Glutamatergic neuron (in vitro differentiated cells): ENCODE measurements around the gene ANGEL1. TPM values are rescaled to one million over a fixed set of nuclear protein-coding genes. Genes with fewer than 3 reads are reported as not detected.

ENCODE experiments used
- DNase-seq: peaks from one replicate; pipeline ENCODE4 v3.0.0; 2022
- H3K27ac Mint-ChIP-seq: one replicate; pipeline ENCODE4 v1.8.0; 2020; ENCODE audit warnings: mild to moderate bottlenecking, mixed read lengths, inconsistent platforms; ENCODE audit not compliant: unreplicated experiment
- H3K27me3 Mint-ChIP-seq: one replicate; pipeline ENCODE4 v1.8.0; 2020; ENCODE audit warnings: mild to moderate bottlenecking, moderate library complexity, mixed read lengths, inconsistent platforms; ENCODE audit not compliant: unreplicated experiment
- H3K36me3 Mint-ChIP-seq: one replicate; pipeline ENCODE4 v1.8.0; 2020; ENCODE audit warnings: mild to moderate bottlenecking, mixed read lengths, inconsistent platforms; ENCODE audit not compliant: unreplicated experiment
- H3K4me1 Mint-ChIP-seq: one replicate; pipeline ENCODE4 v1.8.0; 2020; ENCODE audit warnings: mild to moderate bottlenecking, low read depth, mixed read lengths, inconsistent platforms; ENCODE audit not compliant: unreplicated experiment
- H3K4me3 Mint-ChIP-seq: one replicate; pipeline ENCODE4 v1.8.0; 2020; ENCODE audit warnings: mild to moderate bottlenecking, mixed read lengths, inconsistent platforms; ENCODE audit not compliant: unreplicated experiment
- H3K9me3 Mint-ChIP-seq: one replicate; pipeline ENCODE4 v1.8.0; 2020; ENCODE audit warnings: mild to moderate bottlenecking, moderate library complexity, mixed read lengths, inconsistent platforms; ENCODE audit not compliant: unreplicated experiment
- total RNA-seq: library from RNA; stranded (reverse); fragmentation: NEBNext Ultra II Directional; extraction: Animal tissue kit (Norgen Biotek cat#: 25700); gene quantifications from one replicate; pipeline ENCODE4 v1.2.1, GENCODE V29; 2021; ENCODE audit not compliant: unreplicated experiment
- TF ChIP-seq, protein P1 (sequence below): fragments of 200-600 bp; sonication (generic); IDR thresholded peaks from one replicate; pipeline ENCODE4 v1.5.0; 2021; ENCODE audit not compliant: partially characterized antibody, unreplicated experiment

ANGEL1 gene
- total RNA-seq, 1 donor from 2014 or later: 13.6 TPM

- TF ChIP-seq, protein P1, sequence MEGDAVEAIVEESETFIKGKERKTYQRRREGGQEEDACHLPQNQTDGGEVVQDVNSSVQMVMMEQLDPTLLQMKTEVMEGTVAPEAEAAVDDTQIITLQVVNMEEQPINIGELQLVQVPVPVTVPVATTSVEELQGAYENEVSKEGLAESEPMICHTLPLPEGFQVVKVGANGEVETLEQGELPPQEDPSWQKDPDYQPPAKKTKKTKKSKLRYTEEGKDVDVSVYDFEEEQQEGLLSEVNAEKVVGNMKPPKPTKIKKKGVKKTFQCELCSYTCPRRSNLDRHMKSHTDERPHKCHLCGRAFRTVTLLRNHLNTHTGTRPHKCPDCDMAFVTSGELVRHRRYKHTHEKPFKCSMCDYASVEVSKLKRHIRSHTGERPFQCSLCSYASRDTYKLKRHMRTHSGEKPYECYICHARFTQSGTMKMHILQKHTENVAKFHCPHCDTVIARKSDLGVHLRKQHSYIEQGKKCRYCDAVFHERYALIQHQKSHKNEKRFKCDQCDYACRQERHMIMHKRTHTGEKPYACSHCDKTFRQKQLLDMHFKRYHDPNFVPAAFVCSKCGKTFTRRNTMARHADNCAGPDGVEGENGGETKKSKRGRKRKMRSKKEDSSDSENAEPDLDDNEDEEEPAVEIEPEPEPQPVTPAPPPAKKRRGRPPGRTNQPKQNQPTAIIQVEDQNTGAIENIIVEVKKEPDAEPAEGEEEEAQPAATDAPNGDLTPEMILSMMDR: no peak
- H3K4me3 Mint-ChIP-seq: no peak overlapping the region
- H3K9me3 Mint-ChIP-seq: peaks cover 4% of the 10 kb centered on the region
- DNase-seq: no peak
- peak overlapping the region; percentile 55 for H3K27ac Mint-ChIP-seq
- H3K27me3 Mint-ChIP-seq: peaks cover 10% of the 10 kb centered on the region
- no peaks in the 10 kb centered on the region for H3K36me3 Mint-ChIP-seq
- H3K4me1 Mint-ChIP-seq: peaks cover 28% of the 10 kb centered on the region
Observed at GRCh38 chr14:76784266-76784874, 28.3 kb downstream of the ANGEL1 start.

- no peak overlapping the region for H3K27ac Mint-ChIP-seq
- DNase-seq: no peak
- peaks cover 7% of the 10 kb centered on the region for H3K9me3 Mint-ChIP-seq
Observed at GRCh38 chr14:76782885-76783566, 29.7 kb downstream of the ANGEL1 start.

GRCh38 chr14:76782115-76782884 lies 30.4 kb downstream of the ANGEL1 start:
- TF ChIP-seq, protein P1: no peak
- DNase-seq: no peak
- Mint-ChIP-seq H3K4me1 (peaks cover 28% of the 10 kb centered on the region), H3K36me3 (no peaks in the 10 kb centered on the region), H3K27ac (no peak overlapping the region), H3K9me3 (peaks cover 7% of the 10 kb centered on the region), H3K4me3 (no peak overlapping the region), H3K27me3 (peaks cover 13% of the 10 kb centered on the region)

More at GRCh38 chr14:76782885-76783566, 29.7 kb downstream of the ANGEL1 start:
- Mint-ChIP-seq H3K4me3 (no peak overlapping the region), H3K27me3 (peaks cover 10% of the 10 kb centered on the region), H3K4me1 (peaks cover 28% of the 10 kb centered on the region), H3K36me3 (no peaks in the 10 kb centered on the region)
- TF ChIP-seq, protein P1: no peak

- Mint-ChIP-seq H3K27ac (no peak overlapping the region), H3K36me3 (no peaks in the 10 kb centered on the region), H3K4me3 (no peak overlapping the region), H3K27me3 (peaks cover 13% of the 10 kb centered on the region), H3K4me1 (peaks cover 23% of the 10 kb centered on the region), H3K9me3 (peaks cover 7% of the 10 kb centered on the region)
- DNase-seq: no peak
- TF ChIP-seq, protein P1: no peak
Observed at GRCh38 chr14:76781648-76782051, 31.0 kb downstream of the ANGEL1 start.
